Prostate gland (tissue), 2 donors: Measurements from ENCODE around the gene DHPS.

ENCODE experiments used
- POLR2A ChIP-seq: fragments of 450-650 bp; IDR thresholded peaks from one replicate; pipeline ENCODE4 v1.6.1; 2016; ENCODE audit warnings: antibody characterized with exemption, mild to moderate bottlenecking
- POLR2AphosphoS5 ChIP-seq: sonication (generic); formaldehyde crosslinking; IDR thresholded peaks from one replicate; pipeline ENCODE4 v1.6.1; 2017; ENCODE audit warnings: antibody characterized with exemption
- TF ChIP-seq, protein P1 (sequence below), 4 experiments: fragments of 200-600 bp in 2 of 4; fragments of 450-650 bp in 2 of 4; sonication (generic) in 2 of 4; IDR thresholded peaks; 1 replicate in 3 of 4; 2 replicates in 1 of 4; pipeline ENCODE4 v1.5.1; 2016 to 2019; ENCODE audit warnings: antibody characterized with exemption in 4 of 4, mild to moderate bottlenecking in 2 of 4, moderate library complexity in 2 of 4

DNA sequence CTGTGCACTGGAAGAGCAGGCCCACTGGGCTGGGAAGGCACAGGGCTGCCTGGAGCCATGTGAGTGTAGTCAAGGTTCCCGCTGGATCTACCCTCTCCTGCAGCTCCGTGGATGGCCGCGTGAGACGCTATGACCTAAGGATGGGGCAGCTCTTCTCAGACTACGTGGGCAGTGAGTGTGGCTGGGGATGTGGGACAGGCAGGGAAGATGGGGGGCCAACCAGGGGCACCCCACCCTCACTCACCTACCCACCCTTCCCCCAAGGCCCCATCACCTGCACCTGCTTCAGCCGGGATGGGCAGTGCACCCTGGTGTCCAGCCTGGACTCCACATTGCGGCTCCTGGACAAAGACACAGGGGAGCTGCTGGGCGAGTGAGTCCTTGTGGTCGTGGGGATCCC is 8.9 kb downstream of the DHPS start:
- TF ChIP-seq, protein P1, sequence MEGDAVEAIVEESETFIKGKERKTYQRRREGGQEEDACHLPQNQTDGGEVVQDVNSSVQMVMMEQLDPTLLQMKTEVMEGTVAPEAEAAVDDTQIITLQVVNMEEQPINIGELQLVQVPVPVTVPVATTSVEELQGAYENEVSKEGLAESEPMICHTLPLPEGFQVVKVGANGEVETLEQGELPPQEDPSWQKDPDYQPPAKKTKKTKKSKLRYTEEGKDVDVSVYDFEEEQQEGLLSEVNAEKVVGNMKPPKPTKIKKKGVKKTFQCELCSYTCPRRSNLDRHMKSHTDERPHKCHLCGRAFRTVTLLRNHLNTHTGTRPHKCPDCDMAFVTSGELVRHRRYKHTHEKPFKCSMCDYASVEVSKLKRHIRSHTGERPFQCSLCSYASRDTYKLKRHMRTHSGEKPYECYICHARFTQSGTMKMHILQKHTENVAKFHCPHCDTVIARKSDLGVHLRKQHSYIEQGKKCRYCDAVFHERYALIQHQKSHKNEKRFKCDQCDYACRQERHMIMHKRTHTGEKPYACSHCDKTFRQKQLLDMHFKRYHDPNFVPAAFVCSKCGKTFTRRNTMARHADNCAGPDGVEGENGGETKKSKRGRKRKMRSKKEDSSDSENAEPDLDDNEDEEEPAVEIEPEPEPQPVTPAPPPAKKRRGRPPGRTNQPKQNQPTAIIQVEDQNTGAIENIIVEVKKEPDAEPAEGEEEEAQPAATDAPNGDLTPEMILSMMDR (IDR thresholded peaks at IDR 0.05): no peak
- no peak for TF ChIP-seq POLR2AphosphoS5
- TF ChIP-seq POLR2A: no peak
